Measurements from ENCODE around the gene SIN3A.
A peak's percentile ranks its signal among the peaks of the same experiment; 100 is the strongest.

DNA sequence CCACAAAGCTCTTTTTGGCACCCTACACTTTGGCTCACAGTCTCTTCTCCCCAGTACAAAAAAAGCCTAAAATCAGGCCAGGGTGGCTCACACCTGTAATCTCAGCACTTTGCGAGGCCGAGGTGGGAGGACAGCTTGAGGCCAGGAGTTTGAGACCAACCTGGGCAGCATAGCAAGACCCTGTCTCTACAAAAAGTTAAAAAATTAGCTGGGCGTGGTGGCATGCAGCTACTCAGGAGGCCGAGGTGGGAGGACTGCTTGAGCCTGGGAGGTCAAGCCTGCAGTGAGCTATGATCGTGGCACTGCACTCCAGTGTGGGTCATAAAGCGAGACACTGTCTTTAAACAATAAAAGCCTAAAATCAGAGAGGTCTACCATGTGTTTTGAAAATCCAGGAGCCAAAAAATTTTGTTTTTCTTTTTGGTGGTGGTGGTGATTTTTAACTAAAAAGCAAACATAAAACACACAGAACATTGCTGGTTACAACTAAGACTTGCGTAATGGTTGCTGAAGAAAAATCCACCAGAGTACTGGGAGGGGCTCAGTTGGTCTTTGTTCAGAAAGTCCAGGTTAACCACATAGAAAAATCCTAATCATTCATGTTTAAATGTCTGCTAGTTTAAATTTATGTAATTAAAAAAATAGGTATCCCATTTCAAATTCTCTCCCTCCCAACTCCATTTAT lies 81.5 kb downstream of the SIN3A start:
- peak in 1 of 2 donors; percentile 19 for TF ChIP-seq GABPA (IDR thresholded peaks at IDR 0.05 in 1 of 2, conservative IDR thresholded peaks at IDR 0.05 in 1 of 2)
- TF ChIP-seq, protein P1, sequence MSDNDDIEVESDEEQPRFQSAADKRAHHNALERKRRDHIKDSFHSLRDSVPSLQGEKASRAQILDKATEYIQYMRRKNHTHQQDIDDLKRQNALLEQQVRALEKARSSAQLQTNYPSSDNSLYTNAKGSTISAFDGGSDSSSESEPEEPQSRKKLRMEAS (IDR thresholded peaks at IDR 0.05), result no peak
